ENCODE data around the gene CAMKK1. TPM values are rescaled to one million over a fixed set of nuclear protein-coding genes. Genes with fewer than 3 reads are reported as not detected.

The CAMKK1 gene
- polyA plus RNA-seq, 1 donor (not counting 4 experiments of a cell fraction or from before 2014, with no cell fraction given): 2.5 TPM

DNA sequence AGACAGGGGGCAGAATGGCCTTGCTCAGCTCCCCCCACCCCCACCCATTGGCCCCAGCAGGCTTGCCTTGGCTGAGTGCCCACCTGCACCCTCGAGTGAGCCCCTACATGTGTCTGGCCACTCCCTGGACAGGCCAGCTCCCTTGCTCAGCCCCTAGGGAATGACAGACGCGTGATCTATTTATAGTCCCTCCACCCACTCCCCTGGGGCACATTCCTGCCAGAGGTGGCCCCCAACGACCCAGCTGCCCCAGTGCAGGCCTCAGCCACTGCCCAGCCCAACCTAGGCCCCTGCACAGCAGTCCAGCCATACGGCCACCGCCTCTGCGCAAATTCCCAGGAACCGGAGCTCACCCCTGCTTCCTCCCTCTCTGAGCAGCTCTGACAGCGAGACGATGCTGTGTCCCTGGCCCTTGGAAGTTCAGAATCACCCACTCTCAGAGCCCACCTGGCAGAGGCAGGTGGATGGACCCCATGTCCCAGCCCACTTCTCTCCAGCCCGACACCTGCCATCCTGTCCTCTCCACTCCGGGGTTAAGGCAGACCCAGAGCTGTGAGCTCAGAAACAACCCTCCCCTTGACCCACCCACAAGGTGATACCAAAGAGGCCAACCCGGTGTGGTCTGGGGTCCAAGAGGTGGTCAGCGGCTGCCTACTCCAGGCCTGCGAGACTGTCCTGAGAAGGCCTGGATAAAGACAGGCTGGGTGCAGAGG lies 34.9 kb upstream of the CAMKK1 start:
- H2AFZ ChIP-seq (ENCODE audit: control insufficient read depth, low read length): no peak overlapping the region
- no peaks in the 10 kb centered on the region for H3K4me1 ChIP-seq (ENCODE audit: control insufficient read depth, extremely low read depth, insufficient read depth, low read length)
- DNase-seq (ENCODE audit: low read depth, low spot score) (no peak), FAIRE-seq (no peak)
- no peaks in the 10 kb centered on the region for H3K79me2 ChIP-seq (ENCODE audit: control insufficient read depth, insufficient read depth, low read length)
- TF ChIP-seq EZH2 (IDR thresholded peaks at IDR 0.05; ENCODE audit: low read length): no peak
- no peak for TF ChIP-seq CTCF (optimal IDR thresholded peaks at IDR 0.05 in 1 of 3, IDR thresholded peaks at IDR 0.05 in 1 of 3, conservative IDR thresholded peaks at IDR 0.05 in 1 of 3; ENCODE audit: extremely low read depth in 1 of 3, insufficient read depth in 2 of 3, low read length in 3 of 3)
- no peak overlapping the region for H3K9ac ChIP-seq (ENCODE audit: control insufficient read depth, extremely low read depth, insufficient read depth, low read length)
- no peak overlapping the region for H3K4me3 ChIP-seq (ENCODE audit: control insufficient read depth in 2 of 3, extremely low read depth in 1 of 3, insufficient read depth in 2 of 3, low read depth in 1 of 3, low read length in 3 of 3)
- dilution Hi-C loops (cut with MboI; ENCODE audit: extremely low pct_ligation_motif_present, low sequenced_read_pairs): no loop called here
- H3K9me3 ChIP-seq (ENCODE audit: control insufficient read depth, low read depth, low read length): no peaks in the 10 kb centered on the region
- no peaks in the 10 kb centered on the region for H3K36me3 ChIP-seq (ENCODE audit: control insufficient read depth in 2 of 2, extremely low read depth in 1 of 2, insufficient read depth in 2 of 2, low read length in 2 of 2)
- H3K9me1 ChIP-seq (ENCODE audit: control insufficient read depth, extremely low read depth, insufficient read depth, low read length): no peaks in the 10 kb centered on the region
- H3K27ac ChIP-seq (ENCODE audit: control insufficient read depth, insufficient read depth, low read length): no peak overlapping the region
- no peaks in the 10 kb centered on the region for H4K20me1 ChIP-seq (ENCODE audit: control insufficient read depth, extremely low read depth, insufficient read depth, low read length)
- H3K27me3 ChIP-seq (ENCODE audit: control insufficient read depth, extremely low read depth, insufficient read depth, low read length): peaks cover 10% of the 10 kb centered on the region
- H3K4me2 ChIP-seq (ENCODE audit: control insufficient read depth, extremely low read depth, insufficient read depth, low read depth, low read length): no peak overlapping the region

GRCh38 chr17:3926860-3927627 lies 34.2 kb upstream of the CAMKK1 start:
- H3K4me2 ChIP-seq (ENCODE audit: control insufficient read depth, extremely low read depth, insufficient read depth, low read depth, low read length): no peak overlapping the region
- DNase-seq (ENCODE audit: low read depth, low spot score) (no peak), FAIRE-seq (no peak)
- no peak overlapping the region for H2AFZ ChIP-seq (ENCODE audit: control insufficient read depth, low read length)
- no peaks in the 10 kb centered on the region for H4K20me1 ChIP-seq (ENCODE audit: control insufficient read depth, extremely low read depth, insufficient read depth, low read length)
- H3K9me3 ChIP-seq (ENCODE audit: control insufficient read depth, low read depth, low read length): no peaks in the 10 kb centered on the region
- no peaks in the 10 kb centered on the region for H3K9me1 ChIP-seq (ENCODE audit: control insufficient read depth, extremely low read depth, insufficient read depth, low read length)
- no peaks in the 10 kb centered on the region for H3K36me3 ChIP-seq (ENCODE audit: control insufficient read depth in 2 of 2, extremely low read depth in 1 of 2, insufficient read depth in 2 of 2, low read length in 2 of 2)
- TF ChIP-seq EZH2 (IDR thresholded peaks at IDR 0.05; ENCODE audit: low read length) (no peak), CTCF (optimal IDR thresholded peaks at IDR 0.05 in 1 of 3, IDR thresholded peaks at IDR 0.05 in 1 of 3, conservative IDR thresholded peaks at IDR 0.05 in 1 of 3; ENCODE audit: extremely low read depth in 1 of 3, insufficient read depth in 2 of 3, low read length in 3 of 3) (no peak)
- H3K27ac ChIP-seq (ENCODE audit: control insufficient read depth, insufficient read depth, low read length): no peak overlapping the region
- no peak overlapping the region for H3K4me3 ChIP-seq (ENCODE audit: control insufficient read depth in 2 of 3, extremely low read depth in 1 of 3, insufficient read depth in 2 of 3, low read depth in 1 of 3, low read length in 3 of 3)
- no peaks in the 10 kb centered on the region for H3K79me2 ChIP-seq (ENCODE audit: control insufficient read depth, insufficient read depth, low read length)
- no peaks in the 10 kb centered on the region for H3K4me1 ChIP-seq (ENCODE audit: control insufficient read depth, extremely low read depth, insufficient read depth, low read length)
- dilution Hi-C loops (cut with MboI; ENCODE audit: extremely low pct_ligation_motif_present, low sequenced_read_pairs): no loop called here
- H3K9ac ChIP-seq (ENCODE audit: control insufficient read depth, extremely low read depth, insufficient read depth, low read length): no peak overlapping the region
- H3K27me3 ChIP-seq (ENCODE audit: control insufficient read depth, extremely low read depth, insufficient read depth, low read length): peaks cover 10% of the 10 kb centered on the region

Measured in keratinocyte (primary cell).